ENCODE data around the gene DHRS1. TPM values are rescaled to one million over a fixed set of nuclear protein-coding genes. Genes with fewer than 3 reads are reported as not detected.

DHRS1 gene
- total RNA-seq, 1 donor from 2014 or later = 31.4 TPM

- no peak for TF ChIP-seq CTCF (conservative IDR thresholded peaks at IDR 0.05)
Measured at GRCh38 chr14:24314377-24315193, 15.0 kb upstream of the DHRS1 start.

GRCh38 chr14:24313913-24314312 is 14.3 kb upstream of the DHRS1 start:
- peaks cover 27% of the 10 kb centered on the region for H3K27me3 Mint-ChIP-seq
- TF ChIP-seq CTCF (conservative IDR thresholded peaks at IDR 0.05) = no peak
- H3K4me1 Mint-ChIP-seq (ENCODE audit: unreplicated experiment) = peaks cover 8% of the 10 kb centered on the region
- DNase-seq (ENCODE audit: extremely low spot score, unreplicated experiment) = no peak
- no peak overlapping the region for H3K4me3 Mint-ChIP-seq
- no peak overlapping the region for H3K27ac Mint-ChIP-seq
- no peaks in the 10 kb centered on the region for H3K9me3 Mint-ChIP-seq
- peaks cover 3% of the 10 kb centered on the region for H3K36me3 Mint-ChIP-seq

More at GRCh38 chr14:24314377-24315193, 15.0 kb upstream of the DHRS1 start:
- DNase-seq (ENCODE audit: extremely low spot score, unreplicated experiment) = no peak
- no peaks in the 10 kb centered on the region for H3K36me3 Mint-ChIP-seq
- H3K27me3 Mint-ChIP-seq = peaks cover 34% of the 10 kb centered on the region
- H3K4me3 Mint-ChIP-seq = no peak overlapping the region
- H3K27ac Mint-ChIP-seq = no peak overlapping the region
- no peaks in the 10 kb centered on the region for H3K9me3 Mint-ChIP-seq
- peaks cover 8% of the 10 kb centered on the region for H3K4me1 Mint-ChIP-seq (ENCODE audit: unreplicated experiment)

- Mint-ChIP-seq H3K36me3 (peaks cover 9% of the 10 kb centered on the region), H3K4me1 (ENCODE audit: unreplicated experiment) (peaks cover 11% of the 10 kb centered on the region), H3K27me3 (peaks cover 19% of the 10 kb centered on the region), H3K4me3 (no peak overlapping the region), H3K9me3 (no peaks in the 10 kb centered on the region), H3K27ac (no peak overlapping the region)
- TF ChIP-seq CTCF (conservative IDR thresholded peaks at IDR 0.05) = no peak
- no peak for DNase-seq (ENCODE audit: extremely low spot score, unreplicated experiment)
Measured at GRCh38 chr14:24312736-24313507, 13.3 kb upstream of the DHRS1 start.

GRCh38 chr14:24311837-24312615 is 12.4 kb upstream of the DHRS1 start:
- no peak overlapping the region for H3K4me3 Mint-ChIP-seq
- peaks cover 10% of the 10 kb centered on the region for H3K36me3 Mint-ChIP-seq
- H3K27ac Mint-ChIP-seq = no peak overlapping the region
- H3K9me3 Mint-ChIP-seq = no peaks in the 10 kb centered on the region
- peaks cover 7% of the 10 kb centered on the region for H3K4me1 Mint-ChIP-seq (ENCODE audit: unreplicated experiment)
- no peak for TF ChIP-seq CTCF (conservative IDR thresholded peaks at IDR 0.05)
- DNase-seq (ENCODE audit: extremely low spot score, unreplicated experiment) = no peak
- peaks cover 10% of the 10 kb centered on the region for H3K27me3 Mint-ChIP-seq
